Kidney epithelial cell (primary cell): ENCODE data around the gene RETSAT. TPM values are rescaled to one million over a fixed set of nuclear protein-coding genes. Genes with fewer than 3 reads are reported as not detected.

ENCODE experiments used
- DNase-seq: peaks from one replicate; pipeline ENCODE4 v3.0.0-alpha.2; 2010; ENCODE audit warnings: low read depth
- H3K27me3 ChIP-seq: 2 replicates; pipeline ENCODE4 v1.6.0; 2011; ENCODE audit warnings: low read length; ENCODE audit not compliant: control insufficient read depth, insufficient read depth
- H3K36me3 ChIP-seq: 2 replicates; pipeline ENCODE4 v1.5.1; 2011; ENCODE audit warnings: low read length; ENCODE audit not compliant: control insufficient read depth, insufficient read depth
- H3K4me3 ChIP-seq: 2 replicates; pipeline ENCODE4 v1.5.1; 2011; ENCODE audit warnings: low read depth, mild to moderate bottlenecking, control low read depth, low read length
- total RNA-seq: library from RNA; depleted of rRNA; stranded (reverse); fragments of >200 nt; gene quantifications from 2 replicates; pipeline ENCODE4 v1.2.3, GENCODE V29; 2015
- TF ChIP-seq, protein P1 (sequence below): IDR thresholded peaks from 2 replicates; pipeline ENCODE4 v1.5.1; 2011; ENCODE audit warnings: mild to moderate bottlenecking, moderate library complexity, low read length, control low read depth, inconsistent platforms; ENCODE audit not compliant: insufficient read depth, poor library complexity, severe bottlenecking

The RETSAT gene
- total RNA-seq, 1 donor from 2014 or later: 29.6 TPM

GRCh38 chr2:85357736-85358135, 3.4 kb upstream of the RETSAT start:
- Histone ChIP-seq H3K36me3 (no peaks in the 10 kb centered on the region), H3K4me3 (no peak overlapping the region), H3K27me3 (no peaks in the 10 kb centered on the region)
- DNase-seq: no peak
- TF ChIP-seq, protein P1, sequence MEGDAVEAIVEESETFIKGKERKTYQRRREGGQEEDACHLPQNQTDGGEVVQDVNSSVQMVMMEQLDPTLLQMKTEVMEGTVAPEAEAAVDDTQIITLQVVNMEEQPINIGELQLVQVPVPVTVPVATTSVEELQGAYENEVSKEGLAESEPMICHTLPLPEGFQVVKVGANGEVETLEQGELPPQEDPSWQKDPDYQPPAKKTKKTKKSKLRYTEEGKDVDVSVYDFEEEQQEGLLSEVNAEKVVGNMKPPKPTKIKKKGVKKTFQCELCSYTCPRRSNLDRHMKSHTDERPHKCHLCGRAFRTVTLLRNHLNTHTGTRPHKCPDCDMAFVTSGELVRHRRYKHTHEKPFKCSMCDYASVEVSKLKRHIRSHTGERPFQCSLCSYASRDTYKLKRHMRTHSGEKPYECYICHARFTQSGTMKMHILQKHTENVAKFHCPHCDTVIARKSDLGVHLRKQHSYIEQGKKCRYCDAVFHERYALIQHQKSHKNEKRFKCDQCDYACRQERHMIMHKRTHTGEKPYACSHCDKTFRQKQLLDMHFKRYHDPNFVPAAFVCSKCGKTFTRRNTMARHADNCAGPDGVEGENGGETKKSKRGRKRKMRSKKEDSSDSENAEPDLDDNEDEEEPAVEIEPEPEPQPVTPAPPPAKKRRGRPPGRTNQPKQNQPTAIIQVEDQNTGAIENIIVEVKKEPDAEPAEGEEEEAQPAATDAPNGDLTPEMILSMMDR: no peak

DNA sequence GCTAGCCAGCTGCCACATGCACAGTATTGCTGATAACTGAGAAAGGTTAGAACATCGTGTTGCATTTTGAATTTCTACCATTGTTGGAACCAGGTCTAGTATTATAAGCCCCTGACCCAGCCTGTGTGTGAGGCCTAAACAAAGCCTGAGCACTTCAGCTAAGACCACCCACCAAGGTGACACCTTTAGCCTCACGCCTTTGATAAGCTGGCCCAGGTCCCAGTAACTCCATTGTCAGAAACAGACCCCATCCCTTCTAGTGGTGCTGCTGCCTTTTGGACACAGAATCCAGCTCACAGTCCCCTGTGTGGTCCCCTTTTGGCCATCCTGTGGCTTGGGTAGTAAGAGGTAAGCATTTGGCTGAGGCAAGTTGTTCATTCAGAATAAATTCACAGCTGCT, 1.9 kb upstream of the RETSAT start:
- H3K36me3 ChIP-seq: no peaks in the 10 kb centered on the region
- H3K4me3 ChIP-seq: no peak overlapping the region
- DNase-seq: no peak
- TF ChIP-seq, protein P1: no peak
- H3K27me3 ChIP-seq: no peaks in the 10 kb centered on the region

DNA sequence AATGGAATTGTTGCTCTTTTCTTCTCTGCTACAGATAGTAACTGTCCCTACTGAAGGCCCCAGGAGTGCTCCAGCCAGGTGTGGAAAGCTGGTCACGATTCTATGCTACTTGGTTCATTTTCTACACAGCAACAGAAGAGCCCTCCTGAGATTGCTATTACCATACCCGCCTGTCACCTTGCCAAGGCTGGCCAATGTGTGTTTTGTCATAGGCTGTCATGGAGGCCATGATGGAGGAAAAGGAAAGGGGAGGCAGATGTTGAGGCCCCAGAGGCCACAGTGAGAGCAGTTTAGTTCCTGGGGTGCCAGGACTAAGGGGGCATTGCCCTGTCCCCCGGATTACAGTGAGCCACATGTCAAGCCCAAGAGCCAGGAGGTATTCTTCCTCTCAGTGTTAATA, 1.2 kb upstream of the RETSAT start:
- TF ChIP-seq, protein P1: no peak
- Histone ChIP-seq H3K27me3 (no peaks in the 10 kb centered on the region), H3K36me3 (no peaks in the 10 kb centered on the region), H3K4me3 (peak overlapping the region; percentile 73)
- no peak for DNase-seq

DNA sequence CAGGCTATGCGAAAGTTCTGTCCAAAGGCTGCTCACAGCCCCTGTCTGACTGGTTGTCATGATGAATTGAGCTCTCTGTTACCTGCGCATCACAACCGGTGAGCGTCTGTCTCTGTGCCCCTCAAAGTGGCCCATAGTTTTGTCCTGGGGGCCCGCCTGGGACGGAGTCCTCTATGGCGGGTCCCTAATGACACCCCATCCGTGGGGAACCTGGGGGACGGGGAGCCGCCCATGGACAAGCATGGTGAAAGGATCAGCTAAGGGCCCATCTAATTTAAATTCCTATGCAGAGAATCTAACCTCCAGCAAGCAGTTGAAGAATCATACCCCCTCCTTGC, 714 bp upstream of the RETSAT start:
- no peak for DNase-seq
- TF ChIP-seq, protein P1: no peak
- Histone ChIP-seq H3K36me3 (peaks cover 1% of the 10 kb centered on the region), H3K27me3 (no peaks in the 10 kb centered on the region), H3K4me3 (peak overlapping the region; percentile 73)

DNA sequence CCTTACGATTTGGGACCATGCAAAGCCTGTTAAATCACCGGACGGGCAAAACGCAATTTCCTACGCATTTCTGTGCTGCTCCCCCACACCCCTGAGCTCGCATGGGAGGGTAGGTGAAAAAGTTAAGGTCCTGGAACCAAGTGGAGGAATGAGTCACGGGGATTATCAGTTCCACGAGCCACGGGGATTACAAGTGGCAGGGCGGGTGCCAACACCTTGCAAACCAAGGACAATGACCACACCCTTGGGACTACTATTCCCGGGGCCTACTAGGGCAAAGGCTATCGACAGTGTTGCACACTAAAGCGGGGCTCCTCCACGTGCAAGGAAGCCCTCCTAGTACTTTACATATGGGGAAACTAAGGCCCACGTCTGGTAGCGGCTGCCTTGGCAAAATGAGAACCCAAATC, 447 bp downstream of the RETSAT start:
- TF ChIP-seq, protein P1: no peak
- Histone ChIP-seq H3K4me3 (peak overlapping the region; percentile 73), H3K36me3 (peaks cover 1% of the 10 kb centered on the region), H3K27me3 (no peaks in the 10 kb centered on the region)
- DNase-seq: no peak

DNA sequence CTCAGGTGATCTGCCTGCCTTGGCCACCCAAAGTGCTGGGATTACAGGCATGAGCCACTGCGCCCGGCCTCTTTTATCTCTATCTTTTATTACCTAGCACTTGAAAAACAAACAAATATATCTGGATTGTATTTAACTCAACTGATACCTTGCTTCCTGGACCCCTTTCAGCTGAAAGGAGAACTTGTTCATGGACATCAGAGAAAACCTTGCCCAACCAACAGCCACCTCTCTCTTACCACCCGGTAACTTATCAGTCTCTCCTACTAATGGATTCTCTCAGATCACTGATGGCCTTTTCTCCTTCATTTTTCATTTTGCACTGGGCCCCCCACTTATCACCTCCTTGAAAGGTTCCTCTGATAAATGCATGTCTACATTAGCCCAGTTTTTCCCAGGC, 6.7 kb downstream of the RETSAT start:
- Histone ChIP-seq H3K27me3 (no peaks in the 10 kb centered on the region), H3K36me3 (peaks cover 1% of the 10 kb centered on the region), H3K4me3 (no peak overlapping the region)
- TF ChIP-seq, protein P1: no peak
- no peak for DNase-seq
